ENCODE measurements around the gene AHI1.
A peak's percentile ranks its signal among the peaks of the same experiment; 100 is the strongest.

The AHI1 gene

DNA sequence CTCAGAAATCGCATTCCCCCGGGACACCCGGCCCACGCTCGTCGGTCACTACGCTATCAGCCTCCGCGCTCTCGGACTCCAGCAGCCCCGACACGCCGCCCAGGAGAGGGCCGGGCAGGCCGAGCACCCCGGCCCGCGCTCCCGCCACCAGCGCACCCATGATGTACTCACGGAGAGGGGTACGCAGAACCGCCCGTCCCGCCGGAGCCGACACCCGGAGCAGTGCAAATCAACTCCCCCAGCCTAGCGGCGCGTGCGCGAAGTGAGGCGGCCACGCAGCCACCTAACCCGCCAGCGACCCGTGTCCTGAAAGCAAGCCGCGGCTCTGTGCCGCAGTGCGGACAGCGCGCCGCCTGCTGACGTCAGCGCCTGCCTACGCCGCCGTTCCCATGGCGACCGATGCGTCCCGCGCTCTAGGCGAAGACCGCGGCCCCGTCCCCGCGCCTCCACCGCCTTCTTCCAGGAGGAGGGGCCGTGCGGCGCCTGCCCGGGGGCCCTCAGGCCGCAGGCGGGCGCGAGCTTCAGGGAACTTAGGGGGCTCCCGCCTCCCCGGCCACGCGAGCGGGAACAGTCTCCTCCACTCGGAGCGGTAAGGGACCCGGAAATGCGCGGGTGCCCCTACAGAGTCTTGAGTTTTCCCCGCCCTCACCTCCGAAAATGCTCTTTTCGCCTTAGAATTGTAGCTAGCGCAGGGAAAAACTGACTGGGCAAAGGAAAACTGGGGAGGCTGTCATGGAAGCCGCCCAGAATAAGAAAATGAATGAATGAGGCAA, at the start of gene AHI1:
TSS of gene AHI1 (minus strand) at position 329 of the 773 bp plus-strand sequence. CDS start 5,503 bp downstream, outside the sequence.
- H3K36me3 ChIP-seq (ENCODE audit: control insufficient read depth, insufficient read depth, low read length): no peaks in the 10 kb centered on the region
- H3K4me3 ChIP-seq (ENCODE audit: low read depth, low read length): peak within 1 kb of the TSS; percentile 86
- H3K9ac ChIP-seq (ENCODE audit: low read depth, low read length): peak within 1 kb of the TSS; percentile 84
- no peaks in the 10 kb centered on the region for H3K9me3 ChIP-seq (ENCODE audit: control insufficient read depth, insufficient read depth, low read length)
- H3K4me1 ChIP-seq (ENCODE audit: control insufficient read depth, insufficient read depth, low read length): peaks cover 2% of the 10 kb centered on the region
- H3K27me3 ChIP-seq (ENCODE audit: control insufficient read depth, insufficient read depth, low read length): no peaks in the 10 kb centered on the region

DNA sequence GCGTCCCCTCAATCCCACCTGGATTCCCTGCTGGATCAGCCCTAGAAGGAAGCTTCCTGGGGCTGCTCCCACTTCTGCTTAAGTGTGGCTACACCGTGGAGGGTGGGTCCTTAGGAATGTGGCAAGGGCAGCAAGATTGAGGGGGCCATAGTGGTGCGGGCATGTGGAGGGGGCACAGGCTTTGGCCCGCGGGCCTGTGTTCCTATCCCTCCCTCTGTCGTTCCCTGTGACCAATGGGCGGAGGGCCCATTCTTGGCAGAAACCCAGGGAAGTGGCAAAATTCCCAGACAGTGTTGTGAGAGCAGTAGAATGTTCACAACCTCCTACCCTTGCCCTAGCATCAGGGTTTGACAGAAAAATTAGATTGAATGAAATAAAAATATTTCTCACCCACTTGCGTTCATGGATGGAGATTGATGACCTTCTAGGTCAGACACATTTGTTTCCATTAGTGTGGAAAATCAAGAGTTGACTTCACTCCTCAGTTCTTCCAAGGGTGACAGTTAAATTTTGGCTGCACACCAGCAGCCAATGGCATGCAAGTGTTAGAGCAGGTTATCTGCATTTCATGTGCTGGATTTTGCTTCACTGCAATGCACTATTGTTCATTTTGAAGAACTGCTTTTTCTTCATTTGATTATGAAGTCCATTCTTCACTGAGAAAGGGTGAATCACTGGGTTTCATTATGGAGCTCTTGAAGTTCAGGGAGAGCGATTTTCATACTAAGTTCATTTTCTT, 49.3 kb upstream of the AHI1 start:
- H3K9me3 ChIP-seq (ENCODE audit: control insufficient read depth, insufficient read depth, low read length): no peaks in the 10 kb centered on the region
- no peak overlapping the region for H3K4me3 ChIP-seq (ENCODE audit: low read depth, low read length)
- no peaks in the 10 kb centered on the region for H3K36me3 ChIP-seq (ENCODE audit: control insufficient read depth, insufficient read depth, low read length)
- H3K4me1 ChIP-seq (ENCODE audit: control insufficient read depth, insufficient read depth, low read length): no peaks in the 10 kb centered on the region
- no peak overlapping the region for H3K9ac ChIP-seq (ENCODE audit: low read depth, low read length)
- no peaks in the 10 kb centered on the region for H3K27me3 ChIP-seq (ENCODE audit: control insufficient read depth, insufficient read depth, low read length)

DNA sequence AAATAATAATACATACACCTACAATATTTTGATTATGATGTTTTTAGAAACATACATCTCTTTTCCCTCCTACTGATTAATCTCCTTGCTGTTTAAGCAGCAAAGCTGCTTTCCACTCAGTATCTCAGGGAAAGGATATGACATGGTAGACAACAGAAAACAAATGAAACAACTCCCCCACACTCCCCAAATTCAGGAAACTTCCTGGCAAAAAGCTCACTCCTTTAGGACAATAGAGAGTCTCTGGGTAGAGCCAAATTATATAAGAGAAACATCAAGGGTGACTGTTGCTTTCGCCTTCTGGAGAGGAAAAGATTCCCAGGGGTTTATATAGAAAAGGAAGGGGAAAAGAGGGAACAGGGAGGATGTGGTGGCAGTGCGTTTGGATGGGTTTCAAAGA, 48.7 kb upstream of the AHI1 start:
- H3K9ac ChIP-seq (ENCODE audit: low read depth, low read length): no peak overlapping the region
- H3K36me3 ChIP-seq (ENCODE audit: control insufficient read depth, insufficient read depth, low read length): no peaks in the 10 kb centered on the region
- H3K4me1 ChIP-seq (ENCODE audit: control insufficient read depth, insufficient read depth, low read length): no peaks in the 10 kb centered on the region
- no peaks in the 10 kb centered on the region for H3K27me3 ChIP-seq (ENCODE audit: control insufficient read depth, insufficient read depth, low read length)
- no peaks in the 10 kb centered on the region for H3K9me3 ChIP-seq (ENCODE audit: control insufficient read depth, insufficient read depth, low read length)
- no peak overlapping the region for H3K4me3 ChIP-seq (ENCODE audit: low read depth, low read length)

DNA sequence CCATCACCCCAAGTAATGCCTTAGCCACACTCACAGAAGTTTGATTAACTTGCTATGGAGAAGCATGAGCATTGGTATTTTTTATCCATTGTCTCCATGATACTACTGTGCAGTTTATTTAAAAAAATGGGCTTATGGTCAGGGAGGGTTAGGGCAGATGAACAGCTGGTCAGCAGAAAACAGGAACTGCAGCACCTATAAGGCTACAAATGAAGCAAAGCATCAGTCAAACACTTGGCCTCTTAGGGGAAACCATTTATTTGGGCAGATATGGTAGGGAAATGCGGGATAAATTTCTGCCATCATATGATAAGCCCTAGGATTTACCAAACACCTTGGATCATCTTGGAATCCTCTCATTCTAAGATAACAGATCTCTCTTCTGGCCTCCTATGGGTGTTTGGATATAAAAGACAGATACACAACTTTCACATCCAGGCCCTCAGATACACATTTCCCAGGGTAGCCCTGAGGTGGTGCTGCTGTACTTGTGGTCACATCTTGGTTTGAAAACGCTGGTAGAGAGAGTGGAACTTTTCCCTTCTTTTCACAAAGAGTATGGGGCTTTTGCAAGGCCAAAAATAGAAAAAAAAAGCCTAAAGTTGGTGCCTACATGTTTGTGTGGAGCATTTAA, 42.8 kb upstream of the AHI1 start:
- Histone ChIP-seq H3K36me3 (ENCODE audit: control insufficient read depth, insufficient read depth, low read length) (no peaks in the 10 kb centered on the region), H3K9me3 (ENCODE audit: control insufficient read depth, insufficient read depth, low read length) (no peaks in the 10 kb centered on the region), H3K4me1 (ENCODE audit: control insufficient read depth, insufficient read depth, low read length) (peaks cover 6% of the 10 kb centered on the region), H3K4me3 (ENCODE audit: low read depth, low read length) (no peak overlapping the region), H3K27me3 (ENCODE audit: control insufficient read depth, insufficient read depth, low read length) (no peaks in the 10 kb centered on the region), H3K9ac (ENCODE audit: low read depth, low read length) (no peak overlapping the region)

DNA sequence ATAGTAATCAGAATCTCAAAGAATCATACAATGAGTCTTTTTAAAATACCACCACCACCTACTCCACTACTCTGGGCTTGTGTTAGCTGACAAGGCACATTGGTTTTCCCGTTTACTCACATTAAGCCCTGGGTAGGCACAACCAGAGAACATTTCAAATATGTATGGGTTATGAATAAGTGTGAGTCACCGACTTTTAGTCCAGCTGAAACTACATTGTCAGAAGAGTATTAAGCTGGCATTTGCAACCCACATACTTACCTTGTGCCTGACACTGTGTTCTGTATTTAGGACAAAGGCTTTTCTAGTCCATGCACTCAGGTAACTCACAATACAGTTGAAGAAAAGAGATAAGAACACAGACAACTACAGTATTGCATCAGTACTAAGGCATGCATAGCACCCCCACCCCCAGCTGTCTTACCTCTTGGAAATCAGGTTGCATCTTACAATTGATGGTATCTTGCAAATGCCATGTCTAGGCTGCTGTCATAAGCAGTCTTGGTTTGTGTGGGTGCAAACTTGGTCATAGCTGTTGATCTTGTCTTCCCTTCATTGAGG, 40.3 kb upstream of the AHI1 start:
- Histone ChIP-seq H3K27me3 (ENCODE audit: control insufficient read depth, insufficient read depth, low read length) (no peaks in the 10 kb centered on the region), H3K9ac (ENCODE audit: low read depth, low read length) (peak overlapping the region; percentile 2), H3K36me3 (ENCODE audit: control insufficient read depth, insufficient read depth, low read length) (no peaks in the 10 kb centered on the region)

DNA sequence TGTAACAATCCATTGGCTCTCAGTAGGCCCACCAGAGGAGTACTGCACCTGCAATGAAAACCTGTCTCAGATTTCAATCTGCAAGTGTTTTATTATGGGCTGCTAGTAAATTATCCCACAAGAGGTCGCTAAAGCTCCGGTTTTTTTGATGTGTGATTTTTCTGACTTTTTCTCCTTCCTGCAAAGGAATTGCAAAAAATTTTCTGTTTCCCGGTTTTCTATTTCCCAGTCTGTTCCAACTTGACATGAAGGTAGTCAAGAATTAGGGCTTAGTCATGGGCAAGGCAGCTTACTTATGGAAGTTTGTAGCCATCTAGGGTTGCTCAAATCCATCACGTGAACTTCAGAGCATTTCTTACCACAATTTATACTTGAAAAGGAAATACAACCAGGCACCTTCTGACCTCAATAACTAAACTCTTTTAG, 38.5 kb upstream of the AHI1 start:
- H3K4me1 ChIP-seq (ENCODE audit: control insufficient read depth, insufficient read depth, low read length): peaks cover 6% of the 10 kb centered on the region

More for the DNA sequence above, 40.3 kb upstream of the AHI1 start:
- Histone ChIP-seq H3K4me3 (ENCODE audit: low read depth, low read length) (no peak overlapping the region), H3K4me1 (ENCODE audit: control insufficient read depth, insufficient read depth, low read length) (peaks cover 6% of the 10 kb centered on the region), H3K9me3 (ENCODE audit: control insufficient read depth, insufficient read depth, low read length) (no peaks in the 10 kb centered on the region)

DNA sequence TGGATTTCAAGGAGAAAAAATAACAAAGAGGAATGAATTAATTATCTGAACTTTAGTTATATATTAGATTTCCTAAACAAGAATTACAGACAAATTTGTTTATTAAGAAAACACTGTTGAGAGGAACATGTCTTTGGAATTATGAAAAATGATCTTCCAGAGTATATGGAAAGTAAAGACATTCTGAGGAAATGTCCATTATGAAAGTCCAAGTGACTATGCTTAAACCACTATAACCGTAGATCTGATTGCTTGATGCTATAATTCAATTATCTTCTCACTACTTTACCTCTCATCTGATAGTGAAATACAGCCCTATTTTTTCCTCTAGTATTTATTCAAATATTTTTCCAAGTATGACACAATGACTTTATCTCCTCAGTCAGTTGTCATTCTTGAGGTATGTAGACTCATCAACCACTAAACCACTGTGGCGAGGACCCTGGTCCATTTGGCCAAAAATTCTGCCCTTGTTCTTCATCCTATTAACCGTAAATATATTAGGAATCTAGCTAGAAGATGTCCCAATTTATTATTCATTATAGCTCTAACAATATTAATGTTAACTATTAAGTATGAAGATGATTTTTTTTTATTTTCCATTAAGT, 37.3 kb upstream of the AHI1 start:
- Histone ChIP-seq H3K9me3 (ENCODE audit: control insufficient read depth, insufficient read depth, low read length) (no peaks in the 10 kb centered on the region), H3K4me1 (ENCODE audit: control insufficient read depth, insufficient read depth, low read length) (peaks cover 6% of the 10 kb centered on the region), H3K27me3 (ENCODE audit: control insufficient read depth, insufficient read depth, low read length) (no peaks in the 10 kb centered on the region), H3K9ac (ENCODE audit: low read depth, low read length) (no peak overlapping the region), H3K4me3 (ENCODE audit: low read depth, low read length) (no peak overlapping the region), H3K36me3 (ENCODE audit: control insufficient read depth, insufficient read depth, low read length) (no peaks in the 10 kb centered on the region)

More for the DNA sequence above, 38.5 kb upstream of the AHI1 start:
- Histone ChIP-seq H3K36me3 (ENCODE audit: control insufficient read depth, insufficient read depth, low read length) (no peaks in the 10 kb centered on the region), H3K27me3 (ENCODE audit: control insufficient read depth, insufficient read depth, low read length) (no peaks in the 10 kb centered on the region), H3K9me3 (ENCODE audit: control insufficient read depth, insufficient read depth, low read length) (no peaks in the 10 kb centered on the region), H3K9ac (ENCODE audit: low read depth, low read length) (no peak overlapping the region), H3K4me3 (ENCODE audit: low read depth, low read length) (no peak overlapping the region)

DNA sequence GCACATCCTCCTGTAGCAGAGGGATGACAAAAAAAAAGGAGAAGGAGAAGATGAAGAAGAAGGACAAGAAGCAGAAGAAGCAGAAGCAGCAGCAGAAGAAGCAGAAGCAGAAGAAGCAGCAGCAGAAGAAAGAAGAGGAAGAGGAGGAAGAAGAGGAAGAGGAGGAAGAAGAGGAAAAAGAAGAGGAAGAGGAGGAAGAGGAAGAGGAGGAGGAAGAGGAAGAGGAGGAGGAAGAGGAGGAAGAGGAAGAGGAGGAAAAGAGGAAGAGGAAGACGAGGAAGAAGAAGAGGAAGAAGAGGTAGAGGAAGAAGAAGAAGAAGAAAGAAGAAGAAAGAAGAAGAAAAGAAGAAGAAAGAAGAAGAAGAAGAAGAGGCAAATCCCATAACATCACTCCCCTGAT, 35.0 kb upstream of the AHI1 start:
- no peaks in the 10 kb centered on the region for H3K27me3 ChIP-seq (ENCODE audit: control insufficient read depth, insufficient read depth, low read length)
- H3K4me3 ChIP-seq (ENCODE audit: low read depth, low read length): no peak overlapping the region
- no peaks in the 10 kb centered on the region for H3K36me3 ChIP-seq (ENCODE audit: control insufficient read depth, insufficient read depth, low read length)
- H3K9ac ChIP-seq (ENCODE audit: low read depth, low read length): no peak overlapping the region
- H3K4me1 ChIP-seq (ENCODE audit: control insufficient read depth, insufficient read depth, low read length): no peaks in the 10 kb centered on the region
- no peaks in the 10 kb centered on the region for H3K9me3 ChIP-seq (ENCODE audit: control insufficient read depth, insufficient read depth, low read length)

DNA sequence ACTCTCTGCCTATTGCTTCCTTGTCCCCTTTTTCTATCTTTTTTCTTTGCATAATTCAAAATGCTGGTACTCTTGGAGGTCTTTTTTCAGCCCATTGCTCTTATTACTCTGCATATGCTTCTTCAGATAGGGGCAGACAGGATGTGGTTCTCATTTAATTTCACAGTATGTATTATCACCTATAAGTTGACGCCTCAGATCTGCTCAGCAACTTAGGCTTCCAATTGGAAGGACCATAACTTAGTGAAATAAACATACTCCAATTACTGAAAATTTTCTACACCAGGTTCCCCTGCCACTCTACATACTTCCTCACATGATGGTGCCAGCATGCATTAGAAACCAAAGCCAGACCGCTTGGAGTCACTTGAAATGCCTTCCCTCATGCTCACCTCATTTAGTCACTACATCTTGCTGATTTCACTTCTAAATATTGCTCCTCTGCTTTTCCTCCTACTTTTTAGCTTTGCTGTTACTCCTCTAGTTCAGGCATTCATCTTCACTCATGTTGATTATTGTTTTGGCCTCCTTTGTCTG, 34.5 kb upstream of the AHI1 start:
- no peaks in the 10 kb centered on the region for H3K27me3 ChIP-seq (ENCODE audit: control insufficient read depth, insufficient read depth, low read length)
- no peaks in the 10 kb centered on the region for H3K4me1 ChIP-seq (ENCODE audit: control insufficient read depth, insufficient read depth, low read length)
- H3K36me3 ChIP-seq (ENCODE audit: control insufficient read depth, insufficient read depth, low read length): no peaks in the 10 kb centered on the region
- H3K9me3 ChIP-seq (ENCODE audit: control insufficient read depth, insufficient read depth, low read length): no peaks in the 10 kb centered on the region
- no peak overlapping the region for H3K4me3 ChIP-seq (ENCODE audit: low read depth, low read length)
- no peak overlapping the region for H3K9ac ChIP-seq (ENCODE audit: low read depth, low read length)

DNA sequence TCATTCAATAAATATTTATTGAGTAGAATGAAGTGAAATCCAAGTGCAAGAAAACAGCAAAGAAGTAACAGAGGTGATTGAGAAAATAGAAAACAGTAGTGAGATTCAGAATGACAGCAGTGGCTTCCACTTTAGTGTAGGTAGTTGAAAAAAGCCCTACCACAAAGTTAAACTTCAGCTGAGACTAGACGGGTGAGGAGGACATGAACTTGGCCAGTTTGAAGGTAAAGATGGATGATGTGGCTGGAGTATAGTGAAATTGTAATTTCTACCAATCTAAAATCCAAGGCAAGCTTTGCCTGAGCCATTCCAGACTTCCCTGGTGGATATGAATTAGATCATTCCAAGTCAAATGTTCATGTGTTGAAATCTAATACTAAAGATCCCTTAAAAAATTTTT, 32.6 kb upstream of the AHI1 start:
- Histone ChIP-seq H3K9me3 (ENCODE audit: control insufficient read depth, insufficient read depth, low read length) (no peaks in the 10 kb centered on the region), H3K4me3 (ENCODE audit: low read depth, low read length) (no peak overlapping the region), H3K9ac (ENCODE audit: low read depth, low read length) (no peak overlapping the region)

DNA sequence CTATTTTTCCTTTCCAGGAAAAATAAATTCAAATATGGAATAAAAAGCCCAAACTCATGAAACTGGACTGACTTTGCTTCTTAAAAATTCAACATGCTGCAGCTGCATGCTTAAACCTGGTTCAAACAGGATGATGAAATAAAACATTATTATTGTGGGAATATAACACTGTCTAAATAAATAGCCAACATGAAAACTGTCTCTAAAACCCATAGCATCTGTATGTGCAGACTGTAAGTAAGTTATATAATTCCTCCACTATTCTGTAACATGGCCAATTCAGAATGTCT, 30.4 kb upstream of the AHI1 start:
- no peaks in the 10 kb centered on the region for H3K9me3 ChIP-seq (ENCODE audit: control insufficient read depth, insufficient read depth, low read length)
- H3K4me3 ChIP-seq (ENCODE audit: low read depth, low read length): no peak overlapping the region
- H3K27me3 ChIP-seq (ENCODE audit: control insufficient read depth, insufficient read depth, low read length): no peaks in the 10 kb centered on the region
- no peaks in the 10 kb centered on the region for H3K36me3 ChIP-seq (ENCODE audit: control insufficient read depth, insufficient read depth, low read length)
- no peaks in the 10 kb centered on the region for H3K4me1 ChIP-seq (ENCODE audit: control insufficient read depth, insufficient read depth, low read length)
- no peak overlapping the region for H3K9ac ChIP-seq (ENCODE audit: low read depth, low read length)

More for the DNA sequence above, 32.6 kb upstream of the AHI1 start:
- H3K27me3 ChIP-seq (ENCODE audit: control insufficient read depth, insufficient read depth, low read length): no peaks in the 10 kb centered on the region
- H3K36me3 ChIP-seq (ENCODE audit: control insufficient read depth, insufficient read depth, low read length): no peaks in the 10 kb centered on the region
- no peaks in the 10 kb centered on the region for H3K4me1 ChIP-seq (ENCODE audit: control insufficient read depth, insufficient read depth, low read length)

Measured in iPS-15b (cell line).